Measurements from ENCODE around the gene CCDC85A.

The CCDC85A gene

GRCh38 chr2:56314371-56314770 lies 130.6 kb downstream of the CCDC85A start:
- no peak for DNase-seq

GRCh38 chr2:56314796-56315195 lies 131.0 kb downstream of the CCDC85A start:
- DNase-seq, result no peak

GRCh38 chr2:56315376-56315775 lies 131.6 kb downstream of the CCDC85A start:
- no peak for DNase-seq

GRCh38 chr2:56316011-56316410 lies 132.2 kb downstream of the CCDC85A start:
- no peak for DNase-seq

- DNase-seq, result no peak
Measured at GRCh38 chr2:56318147-56318546, 134.4 kb downstream of the CCDC85A start.

- DNase-seq, result no peak
Measured at GRCh38 chr2:56325661-56326345, 142.0 kb downstream of the CCDC85A start.

GRCh38 chr2:56326346-56326741 lies 142.6 kb downstream of the CCDC85A start:
- DNase-seq, result no peak

GRCh38 chr2:56331810-56332209 lies 148.0 kb downstream of the CCDC85A start:
- DNase-seq, result no peak

GRCh38 chr2:56333812-56334485 lies 150.2 kb downstream of the CCDC85A start:
- DNase-seq, result no peak

GRCh38 chr2:56334622-56335021 lies 150.8 kb downstream of the CCDC85A start:
- DNase-seq, result no peak

GRCh38 chr2:56335101-56335500 lies 151.3 kb downstream of the CCDC85A start:
- no peak for DNase-seq

GRCh38 chr2:56337342-56337741 lies 153.6 kb downstream of the CCDC85A start:
- peak; percentile 40 for DNase-seq

GRCh38 chr2:56338232-56338631 lies 154.4 kb downstream of the CCDC85A start:
- no peak for DNase-seq

- DNase-seq, result no peak
Measured at GRCh38 chr2:56344771-56345170, 161.0 kb downstream of the CCDC85A start.

- DNase-seq, result no peak
Measured at GRCh38 chr2:56347881-56348280, 164.1 kb downstream of the CCDC85A start.

GRCh38 chr2:56348392-56349210 lies 164.8 kb downstream of the CCDC85A start:
- DNase-seq, result no peak

- no peak for DNase-seq
Measured at GRCh38 chr2:56357655-56358295, 174.0 kb downstream of the CCDC85A start.

- DNase-seq, result no peak
Measured at GRCh38 chr2:56361844-56362243, 178.1 kb downstream of the CCDC85A start.

- no peak for DNase-seq
Measured at GRCh38 chr2:56364902-56365301, 181.1 kb downstream of the CCDC85A start.

- no peak for DNase-seq
Measured at GRCh38 chr2:56369316-56369715, 185.5 kb downstream of the CCDC85A start.

GRCh38 chr2:56372071-56372656 lies 188.4 kb downstream of the CCDC85A start:
- DNase-seq, result no peak

- DNase-seq, result no peak
Measured at GRCh38 chr2:56375251-56375650, 191.5 kb downstream of the CCDC85A start.

Data from NCI-H510A (cell line).